Epithelial cell of esophagus (primary cell): ENCODE measurements around the gene ADAMTS2.

Source experiments
- DNase-seq: peaks from one replicate; pipeline ENCODE4 v3.0.0; 2010; ENCODE audit warnings: low read depth
- H3K4me3 ChIP-seq: 2 replicates; pipeline ENCODE4 v1.5.1; 2011; ENCODE audit warnings: mild to moderate bottlenecking, low read length, control low read depth
- TF ChIP-seq, protein P1 (sequence below): IDR thresholded peaks from 2 replicates; pipeline ENCODE4 v1.5.1; 2011; ENCODE audit warnings: low read depth, mild to moderate bottlenecking, low read length, control low read depth, inconsistent platforms; ENCODE audit not compliant: insufficient read depth; ENCODE audit errors: missing control alignments

ADAMTS2 gene

DNA sequence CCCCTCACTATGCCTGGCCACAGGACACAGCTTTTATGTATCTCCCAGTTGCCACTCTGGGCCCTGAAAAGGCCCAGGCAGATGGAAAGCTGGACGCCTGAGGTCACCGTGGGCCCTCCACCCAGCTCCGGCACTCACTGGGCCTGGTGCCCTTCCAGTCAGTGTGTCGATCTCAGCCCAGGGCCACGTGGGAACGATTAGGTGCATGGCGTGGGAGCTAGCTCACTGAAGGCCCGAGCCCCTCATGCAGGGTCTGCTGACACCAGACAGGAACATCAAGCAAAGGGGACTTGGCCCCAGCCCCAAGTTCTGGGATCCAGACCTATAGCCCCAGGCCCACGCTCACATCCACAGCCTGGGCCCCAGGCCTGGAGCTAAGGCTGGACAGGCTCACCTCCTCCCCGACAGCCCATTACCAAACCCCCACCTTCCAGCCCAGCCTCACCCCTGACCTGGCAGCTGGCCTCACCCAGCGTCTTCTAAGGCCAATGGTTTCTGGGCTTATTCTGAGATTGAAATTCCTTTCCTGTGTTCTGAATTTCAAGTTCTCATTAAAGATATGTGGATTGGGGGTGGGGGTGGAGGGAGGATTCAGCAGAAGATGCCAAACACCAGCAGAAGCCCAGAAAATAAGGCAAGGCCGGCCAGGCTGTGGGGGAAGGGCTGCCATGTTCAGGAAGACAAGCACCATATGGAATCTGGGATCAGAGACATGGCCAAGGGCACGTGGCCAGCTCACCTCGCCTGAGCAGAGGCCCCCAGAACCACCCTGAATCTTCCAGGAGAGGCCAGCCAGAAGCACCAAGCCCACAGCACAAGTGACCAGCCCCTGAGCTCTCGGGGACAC is 74.5 kb downstream of the ADAMTS2 start:
- DNase-seq = no peak
- TF ChIP-seq, protein P1, sequence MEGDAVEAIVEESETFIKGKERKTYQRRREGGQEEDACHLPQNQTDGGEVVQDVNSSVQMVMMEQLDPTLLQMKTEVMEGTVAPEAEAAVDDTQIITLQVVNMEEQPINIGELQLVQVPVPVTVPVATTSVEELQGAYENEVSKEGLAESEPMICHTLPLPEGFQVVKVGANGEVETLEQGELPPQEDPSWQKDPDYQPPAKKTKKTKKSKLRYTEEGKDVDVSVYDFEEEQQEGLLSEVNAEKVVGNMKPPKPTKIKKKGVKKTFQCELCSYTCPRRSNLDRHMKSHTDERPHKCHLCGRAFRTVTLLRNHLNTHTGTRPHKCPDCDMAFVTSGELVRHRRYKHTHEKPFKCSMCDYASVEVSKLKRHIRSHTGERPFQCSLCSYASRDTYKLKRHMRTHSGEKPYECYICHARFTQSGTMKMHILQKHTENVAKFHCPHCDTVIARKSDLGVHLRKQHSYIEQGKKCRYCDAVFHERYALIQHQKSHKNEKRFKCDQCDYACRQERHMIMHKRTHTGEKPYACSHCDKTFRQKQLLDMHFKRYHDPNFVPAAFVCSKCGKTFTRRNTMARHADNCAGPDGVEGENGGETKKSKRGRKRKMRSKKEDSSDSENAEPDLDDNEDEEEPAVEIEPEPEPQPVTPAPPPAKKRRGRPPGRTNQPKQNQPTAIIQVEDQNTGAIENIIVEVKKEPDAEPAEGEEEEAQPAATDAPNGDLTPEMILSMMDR = no peak
- H3K4me3 ChIP-seq = no peak overlapping the region

DNA sequence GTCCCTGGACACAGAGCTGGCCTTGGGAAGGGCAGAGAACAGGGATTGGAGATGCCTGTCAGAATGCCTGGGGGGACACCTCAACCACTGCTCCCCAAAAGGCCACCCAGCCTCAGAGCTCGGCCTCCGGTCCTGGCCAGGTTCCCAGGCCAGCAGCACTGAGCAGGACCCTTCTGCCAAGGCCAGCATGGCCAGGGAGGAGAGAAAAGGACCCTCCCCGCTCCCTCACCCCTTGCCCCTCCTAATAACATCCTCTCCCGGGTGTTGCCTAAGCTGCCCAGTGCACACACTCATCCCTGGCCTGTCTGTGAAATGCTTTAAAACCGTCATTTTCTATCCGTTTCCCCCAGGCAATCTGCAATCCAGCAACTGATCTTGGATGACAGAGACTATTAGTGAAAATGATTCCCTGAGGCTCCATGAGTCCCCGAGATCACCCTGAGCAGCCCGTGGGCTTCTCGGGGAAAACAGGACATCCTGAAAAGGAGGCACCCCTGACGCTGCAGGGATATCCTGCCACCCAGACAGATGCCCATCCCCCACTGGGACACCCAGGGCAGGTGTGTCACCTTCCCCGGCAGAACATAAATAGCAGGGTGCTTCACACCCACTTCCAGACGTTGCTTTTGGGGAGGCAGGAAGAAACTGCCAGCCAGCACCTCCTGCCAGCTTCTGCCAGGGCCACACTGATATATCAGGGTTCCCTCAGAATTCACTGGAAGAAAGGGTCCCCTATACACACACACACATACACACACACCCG is 75.3 kb downstream of the ADAMTS2 start:
- no peak overlapping the region for H3K4me3 ChIP-seq
- DNase-seq = no peak
- TF ChIP-seq, protein P1 = no peak

DNA sequence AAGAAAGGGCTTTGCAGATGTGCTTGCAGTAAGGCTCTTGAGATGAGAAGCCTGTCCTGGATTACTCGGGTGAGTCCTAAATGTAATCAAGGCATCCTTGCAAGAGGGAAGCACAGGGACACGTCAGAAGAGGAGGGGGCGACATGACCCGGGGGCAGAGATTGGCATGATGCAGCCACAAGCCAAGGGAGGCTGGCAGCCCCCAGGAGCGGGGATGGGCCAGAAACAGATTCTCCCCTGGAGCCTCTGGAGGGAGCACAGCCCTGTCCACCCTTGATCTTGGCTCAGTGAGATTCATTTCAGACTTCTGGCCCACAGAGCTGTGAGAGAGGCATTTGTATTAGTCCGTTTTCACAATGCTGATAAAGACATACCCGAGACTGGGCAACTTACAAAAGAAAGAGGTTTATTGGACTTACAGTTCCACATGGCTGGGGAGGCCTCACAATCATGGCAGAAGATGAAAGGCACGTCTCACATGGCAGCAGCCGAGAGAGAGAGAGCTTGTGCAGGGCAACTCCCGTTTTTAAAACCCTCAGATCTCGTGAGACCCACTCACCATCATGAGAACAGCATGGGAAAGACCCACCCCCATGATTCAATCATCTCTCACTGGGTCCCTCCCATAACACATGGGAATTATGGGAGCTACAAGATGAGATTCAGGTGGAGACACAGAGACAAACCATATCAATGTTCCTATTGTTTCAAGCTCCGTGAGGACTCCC is 76.1 kb downstream of the ADAMTS2 start:
- no peak overlapping the region for H3K4me3 ChIP-seq
- TF ChIP-seq, protein P1 = no peak
- DNase-seq = no peak

DNA sequence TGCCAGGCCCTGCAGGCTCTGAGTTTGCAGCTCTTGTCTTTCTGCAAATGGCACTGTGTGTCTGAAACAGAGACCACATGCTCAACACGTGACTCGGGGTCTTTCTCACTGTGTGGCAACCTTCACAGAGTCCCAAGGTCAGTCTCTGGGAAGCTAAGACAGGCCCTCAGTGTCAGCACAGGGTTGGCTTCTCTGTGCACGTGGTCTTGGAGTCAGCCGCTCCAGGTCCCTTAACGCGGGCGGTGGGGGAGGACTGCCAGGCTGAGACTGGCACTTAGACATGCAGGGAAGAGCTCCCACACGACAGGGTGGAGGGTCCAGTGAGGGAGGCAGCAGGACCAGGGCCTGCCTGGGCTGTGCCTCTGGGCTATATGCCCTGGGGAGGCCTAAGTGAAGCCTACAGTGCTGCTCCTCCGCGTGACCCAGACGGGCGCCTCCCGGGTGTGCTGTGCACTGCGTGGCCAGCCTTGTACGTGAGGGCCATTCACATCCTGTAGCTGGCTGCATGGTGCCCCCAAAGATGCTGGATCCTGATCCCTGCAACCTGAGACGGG is 76.8 kb downstream of the ADAMTS2 start:
- TF ChIP-seq, protein P1 = no peak
- no peak overlapping the region for H3K4me3 ChIP-seq
- no peak for DNase-seq

DNA sequence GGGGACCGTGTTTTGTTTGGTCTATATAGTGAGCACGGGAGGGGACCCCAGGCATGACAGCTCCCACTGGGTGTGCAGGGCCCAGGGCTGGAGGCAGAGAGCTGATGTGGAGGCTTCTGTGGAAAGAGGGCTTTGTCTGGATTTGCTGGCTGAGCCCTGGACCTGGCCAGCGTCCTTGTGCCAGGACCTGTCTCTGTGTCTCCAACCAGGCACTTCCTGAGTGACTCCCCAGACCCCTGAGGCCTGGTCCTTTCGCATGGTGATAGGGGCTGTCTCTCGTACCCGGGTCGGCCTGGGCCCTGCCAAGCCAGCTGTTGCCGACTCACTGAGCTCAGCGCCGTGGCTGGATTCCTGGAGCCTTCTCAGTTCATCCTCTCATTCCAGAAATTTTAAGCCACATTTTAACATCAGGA is 77.6 kb downstream of the ADAMTS2 start:
- DNase-seq = no peak
- H3K4me3 ChIP-seq = no peak overlapping the region
- TF ChIP-seq, protein P1 = no peak

DNA sequence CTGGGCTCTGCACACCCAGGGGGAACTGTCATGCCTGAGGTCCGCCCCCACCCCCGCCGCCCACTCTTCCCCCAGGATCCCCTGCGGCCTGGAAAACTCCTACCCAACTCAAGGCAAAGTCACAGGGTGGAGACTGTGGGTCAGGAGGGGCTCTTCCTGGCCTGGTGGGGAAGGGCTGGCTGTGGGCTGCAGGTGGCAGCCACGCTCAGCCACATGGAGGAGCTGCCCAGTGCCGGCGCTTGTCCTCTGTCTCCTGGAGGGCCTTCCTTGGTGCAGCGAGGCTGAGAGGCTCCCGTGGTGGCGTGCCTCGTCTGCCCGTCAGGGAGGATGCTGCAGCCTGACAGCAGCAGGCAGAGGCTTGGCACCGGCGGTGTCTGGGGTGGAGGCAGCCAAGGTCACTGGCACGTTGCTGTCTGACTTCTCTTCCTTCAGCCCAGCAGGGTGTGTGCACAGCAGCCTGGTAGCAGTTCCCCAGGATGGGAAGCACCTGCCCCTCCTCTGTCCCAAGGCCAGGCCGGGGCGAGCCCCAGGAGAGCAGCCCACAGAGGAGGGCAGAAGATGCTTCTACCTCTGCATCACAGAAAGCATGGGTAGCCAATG is 78.1 kb downstream of the ADAMTS2 start:
- TF ChIP-seq, protein P1 = no peak
- no peak for DNase-seq
- H3K4me3 ChIP-seq = no peak overlapping the region
